Activated CD4-positive, alpha-beta T cell treated with anti-CD3 and anti-CD28 coated beads for 4 hours (primary cell): ENCODE measurements around the gene SMPDL3A.
A peak's percentile ranks its signal among the peaks of the same experiment; 100 is the strongest.

Experiments
- DNase-seq, 2 donors: peaks; one replicate each; pipeline ENCODE4 v3.0.0-alpha.2; 2020

Gene SMPDL3A

DNA sequence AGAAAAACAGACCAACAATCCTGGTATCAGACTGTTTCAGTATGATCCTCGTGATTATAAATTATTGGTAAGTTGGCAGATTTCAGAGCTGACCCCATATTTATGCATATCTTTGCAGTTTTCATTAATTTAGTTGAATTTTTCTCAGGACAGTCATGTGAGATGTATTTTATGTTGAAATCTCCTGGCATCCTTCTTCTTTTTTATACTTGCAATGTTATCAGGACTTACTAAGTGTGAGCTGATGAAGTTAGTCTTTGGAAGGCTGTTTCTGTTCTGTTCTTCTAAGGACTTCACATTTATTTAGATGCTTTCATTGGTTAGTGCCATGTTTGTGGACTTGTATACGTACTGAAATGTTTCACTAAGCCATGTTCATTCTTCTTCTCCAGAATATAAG lies 17.2 kb downstream of the SMPDL3A start:
- no peak for DNase-seq

DNA sequence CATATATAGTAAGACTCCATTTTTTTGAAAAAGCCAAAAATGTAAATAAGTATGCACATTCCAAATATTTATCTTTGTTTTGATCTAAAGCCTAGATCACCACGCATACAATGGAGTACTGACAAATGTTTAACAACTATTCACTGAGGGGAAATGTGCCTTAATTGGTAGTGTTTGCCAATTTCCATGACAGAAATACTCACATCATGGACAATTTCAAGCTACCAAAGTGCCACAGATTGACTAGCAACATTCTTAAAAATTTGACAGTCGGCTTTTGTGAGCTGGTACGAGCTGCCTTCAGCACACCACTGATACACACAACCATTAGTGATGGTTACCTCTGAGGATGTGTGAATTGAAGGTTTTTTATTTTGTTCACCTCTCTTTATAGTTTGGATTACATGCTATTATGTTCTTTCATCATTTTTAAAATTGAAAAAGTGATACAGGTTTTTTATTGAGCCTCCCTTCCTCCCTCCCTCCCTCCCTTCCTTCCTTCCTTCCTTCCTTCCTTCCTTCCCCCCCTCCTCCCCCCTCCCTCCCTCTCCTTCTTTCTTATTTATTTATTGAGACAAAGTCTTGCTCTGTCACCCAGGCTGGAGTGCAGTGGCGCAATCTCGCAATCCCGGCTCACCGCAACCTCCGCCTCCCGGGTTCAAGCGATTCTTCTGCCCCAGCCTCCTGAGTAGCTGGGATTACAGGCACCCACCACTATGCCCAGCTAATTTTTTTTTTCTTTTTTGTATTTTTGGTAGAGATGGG lies 19.2 kb downstream of the SMPDL3A start:
- DNase-seq = no peak

DNA sequence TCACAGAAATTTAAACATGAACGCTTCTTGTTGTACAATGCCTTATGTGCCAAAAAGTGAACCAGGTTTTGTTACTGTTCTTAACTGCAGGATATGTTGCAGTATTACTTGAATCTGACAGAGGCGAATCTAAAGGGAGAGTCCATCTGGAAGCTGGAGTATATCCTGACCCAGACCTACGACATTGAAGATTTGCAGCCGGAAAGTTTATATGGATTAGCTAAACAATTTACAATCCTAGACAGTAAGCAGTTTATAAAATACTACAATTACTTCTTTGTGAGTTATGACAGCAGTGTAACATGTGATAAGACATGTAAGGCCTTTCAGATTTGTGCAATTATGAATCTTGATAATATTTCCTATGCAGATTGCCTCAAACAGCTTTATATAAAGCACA lies 19.9 kb downstream of the SMPDL3A start:
- DNase-seq = no peak

DNA sequence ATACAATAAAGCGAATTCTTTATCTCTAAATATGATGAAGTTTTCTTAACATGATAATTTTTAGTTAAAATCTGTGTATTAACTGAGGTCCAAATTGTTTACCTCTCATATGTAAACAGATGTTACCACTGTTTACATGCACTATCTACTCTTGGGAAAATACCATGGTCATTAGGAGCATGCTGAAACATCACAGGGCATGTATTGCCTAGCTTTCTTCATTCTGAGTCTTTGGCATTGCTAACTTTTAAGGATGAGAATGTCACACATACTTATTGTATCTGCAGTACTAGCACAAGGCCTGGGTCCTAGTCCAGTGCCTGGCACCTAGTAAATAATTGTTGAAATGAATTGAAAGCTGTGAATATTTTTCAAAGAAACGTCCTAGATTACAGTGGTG lies 20.6 kb downstream of the SMPDL3A start:
- DNase-seq = no peak

DNA sequence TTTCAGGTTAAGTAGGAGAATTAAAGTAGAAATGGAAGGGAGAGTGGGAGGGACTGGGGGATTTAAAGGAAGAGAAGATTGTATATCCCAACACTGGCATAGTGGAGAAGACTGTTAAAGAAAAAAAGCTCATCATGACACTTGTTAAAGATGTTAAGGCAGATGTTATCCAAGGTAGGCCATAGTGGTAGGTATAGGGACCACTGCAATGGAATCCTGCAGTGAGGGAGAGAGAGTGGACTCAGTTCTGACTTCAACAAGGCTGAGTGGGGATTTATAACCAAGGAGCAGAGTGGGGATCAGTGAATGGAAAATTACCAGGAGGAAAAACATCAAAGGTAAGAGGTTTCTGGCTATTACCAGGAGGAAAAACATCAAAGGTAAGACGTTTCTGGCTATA lies 21.1 kb downstream of the SMPDL3A start:
- DNase-seq = no peak

DNA sequence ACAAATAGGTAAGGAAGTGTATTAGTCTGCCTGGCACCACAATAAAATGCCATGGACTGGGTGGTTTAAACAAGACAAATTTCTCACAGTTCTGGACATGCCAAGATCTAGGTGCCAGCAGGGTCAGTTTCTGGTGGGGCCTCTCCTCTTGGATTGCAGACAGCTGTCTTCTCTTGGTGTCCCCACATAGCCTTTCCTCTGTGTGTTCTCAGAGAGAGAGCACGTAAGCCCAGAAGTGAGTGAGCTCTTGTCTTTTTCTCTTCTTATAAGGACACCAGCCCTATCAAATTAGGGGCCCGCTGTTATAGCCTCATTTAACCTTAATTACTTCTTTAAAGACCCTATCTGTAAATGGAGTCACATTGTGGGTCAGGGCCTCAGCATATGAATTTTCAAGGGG lies 28.3 kb downstream of the SMPDL3A start:
- DNase-seq = no peak

DNA sequence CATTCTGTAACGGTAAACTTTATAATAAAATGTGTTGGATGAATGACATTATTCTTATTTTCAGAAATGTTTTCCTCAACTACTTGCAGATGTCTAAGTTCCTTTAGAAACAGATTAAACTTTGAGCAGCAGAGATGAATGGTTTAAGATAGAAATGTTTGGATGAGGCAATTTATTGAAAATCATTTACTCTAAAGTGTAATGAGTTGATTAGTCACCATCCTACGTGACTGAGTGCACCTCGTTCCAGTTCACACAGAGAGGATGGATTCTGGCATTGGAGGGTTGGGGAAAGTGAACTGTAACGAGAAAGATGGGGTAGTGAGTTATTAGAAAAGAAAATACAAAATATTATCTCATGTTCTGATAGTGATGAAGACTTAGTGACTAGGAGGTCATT lies 28.7 kb downstream of the SMPDL3A start:
- DNase-seq = no peak

DNA sequence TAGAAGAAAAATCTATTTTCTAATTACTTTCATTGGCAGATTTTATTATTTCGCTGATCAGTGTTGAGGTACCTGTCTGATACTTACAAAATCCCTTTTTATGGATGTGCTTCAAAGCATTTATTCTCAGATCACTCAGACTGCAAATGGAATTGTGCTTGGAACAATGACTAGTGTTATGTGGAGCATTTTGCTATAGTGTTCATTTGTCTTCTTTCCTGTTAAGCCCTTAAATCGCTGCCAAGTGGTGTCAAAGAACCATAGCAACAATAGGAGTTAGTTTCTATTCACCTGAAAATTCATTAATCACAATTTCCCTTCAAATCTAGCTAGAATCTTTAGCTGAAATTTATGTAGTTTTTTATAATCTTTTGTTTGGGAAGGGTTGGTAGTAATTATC lies 29.8 kb downstream of the SMPDL3A start:
- no peak for DNase-seq

DNA sequence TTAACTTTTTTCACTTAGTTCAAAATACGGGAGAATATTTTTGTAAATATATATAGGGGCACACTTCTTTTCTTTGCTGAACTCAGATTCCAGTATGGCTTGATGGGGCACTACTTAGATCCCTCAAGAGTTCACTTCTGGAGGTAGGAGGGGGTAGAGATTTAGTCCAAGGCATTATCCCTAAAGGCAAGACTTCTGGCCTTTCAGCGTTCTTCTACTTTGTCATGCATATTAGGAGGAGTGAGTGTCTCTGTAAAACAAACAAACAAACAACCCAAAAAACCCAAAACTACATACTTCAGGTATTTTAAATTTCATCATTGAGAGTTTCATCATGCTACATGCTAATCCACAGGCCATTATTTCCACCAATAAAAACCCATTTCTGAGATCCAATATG lies 32.0 kb downstream of the SMPDL3A start:
- no peak for DNase-seq

DNA sequence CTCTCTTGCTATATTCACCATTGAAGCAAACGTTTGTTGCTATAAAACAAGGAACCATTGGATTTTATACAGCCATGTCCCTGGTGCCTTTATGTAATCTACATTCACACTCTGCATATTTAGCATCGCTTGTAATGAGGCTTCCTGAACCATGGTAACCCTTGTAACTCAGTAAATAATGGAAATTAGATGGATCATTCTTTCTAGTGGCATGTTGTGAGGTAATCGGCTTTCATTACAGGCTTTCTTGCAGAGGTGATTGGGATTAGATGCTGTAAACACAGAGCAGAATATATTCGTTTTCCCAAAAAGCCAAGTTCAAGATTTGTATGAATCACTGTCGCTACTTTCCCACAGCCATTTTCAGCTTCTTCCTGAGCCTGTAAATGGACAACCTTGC lies 36.1 kb downstream of the SMPDL3A start:
- no peak for DNase-seq

DNA sequence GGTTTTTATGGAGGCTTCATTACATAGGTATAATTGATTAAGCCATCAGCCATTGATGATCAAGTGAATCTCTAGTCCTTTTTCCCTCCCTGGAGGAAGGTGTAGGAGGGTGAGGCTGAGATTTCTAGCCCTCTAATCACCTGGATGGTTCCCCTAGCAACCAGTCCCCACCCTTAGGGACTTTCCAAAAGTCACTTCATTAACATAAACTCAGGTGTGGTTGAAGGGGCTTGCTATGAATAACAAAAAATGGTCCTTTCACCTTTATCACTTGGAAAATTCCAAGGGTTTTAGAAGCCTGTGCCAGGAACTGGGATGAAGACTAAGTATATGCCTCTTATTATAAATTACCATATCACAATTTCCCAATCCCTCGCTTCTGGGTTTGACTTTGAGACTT lies 40.4 kb downstream of the SMPDL3A start:
- no peak for DNase-seq

DNA sequence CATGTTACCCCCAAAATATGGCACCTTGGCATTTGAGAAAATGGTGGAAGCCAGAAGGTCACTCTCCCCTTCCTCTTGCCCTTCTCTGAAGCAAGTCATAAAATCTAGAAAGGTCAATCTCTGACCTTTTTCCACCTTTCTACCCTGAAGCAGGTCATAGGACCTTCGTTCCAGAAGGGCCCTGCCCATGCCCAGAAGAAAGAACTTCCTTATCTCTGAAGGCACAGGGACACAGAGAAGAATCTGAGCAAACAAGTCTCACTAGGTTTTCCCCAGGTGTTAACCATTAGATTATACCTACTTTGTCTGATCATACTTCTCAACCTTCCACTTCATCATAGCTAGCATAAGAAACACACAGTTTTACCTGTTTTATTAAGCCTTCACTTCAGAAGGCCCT lies 42.5 kb downstream of the SMPDL3A start:
- DNase-seq = no peak

DNA sequence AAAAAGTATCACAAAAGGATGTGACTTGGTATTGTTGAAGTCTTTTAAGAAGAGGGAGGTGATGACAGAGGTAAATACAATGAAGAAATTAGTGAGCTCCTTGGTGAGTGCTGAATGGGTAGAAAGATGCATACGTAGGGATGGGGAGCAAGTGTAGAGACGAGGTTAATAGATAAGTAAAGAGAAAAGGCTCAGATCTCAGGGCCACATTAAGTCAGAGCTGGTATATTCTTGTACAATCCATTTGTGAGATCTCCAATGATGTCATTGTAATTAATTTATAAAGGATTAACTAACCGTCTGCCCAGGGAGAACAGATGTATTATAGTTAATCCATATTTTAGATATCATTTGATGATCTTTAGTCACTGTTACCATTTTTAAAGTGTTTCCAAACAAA lies 43.4 kb downstream of the SMPDL3A start:
- DNase-seq = no peak

DNA sequence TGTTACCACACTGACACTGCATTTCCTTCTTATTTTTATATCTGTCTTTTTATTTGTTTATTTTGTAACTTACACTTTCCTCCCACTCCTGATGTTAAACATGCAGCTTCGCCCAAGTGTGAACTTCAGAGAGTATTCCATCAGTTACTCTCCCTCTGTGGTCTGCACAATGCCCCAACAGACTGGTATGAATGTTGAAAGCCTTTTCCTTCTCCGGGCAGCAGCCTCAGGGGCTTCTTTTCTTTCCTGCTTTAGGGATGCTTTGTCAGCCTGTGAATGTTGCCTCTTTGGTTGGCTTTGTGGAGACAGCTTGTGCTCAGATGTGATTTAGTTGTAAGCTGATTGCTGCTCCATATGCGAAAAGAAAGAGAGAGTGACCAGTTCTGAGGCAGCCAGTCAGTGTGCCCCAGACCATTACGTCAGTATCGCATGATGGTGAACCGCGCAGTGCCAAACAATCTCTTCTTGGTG lies 44.0 kb downstream of the SMPDL3A start:
- DNase-seq = no peak

DNA sequence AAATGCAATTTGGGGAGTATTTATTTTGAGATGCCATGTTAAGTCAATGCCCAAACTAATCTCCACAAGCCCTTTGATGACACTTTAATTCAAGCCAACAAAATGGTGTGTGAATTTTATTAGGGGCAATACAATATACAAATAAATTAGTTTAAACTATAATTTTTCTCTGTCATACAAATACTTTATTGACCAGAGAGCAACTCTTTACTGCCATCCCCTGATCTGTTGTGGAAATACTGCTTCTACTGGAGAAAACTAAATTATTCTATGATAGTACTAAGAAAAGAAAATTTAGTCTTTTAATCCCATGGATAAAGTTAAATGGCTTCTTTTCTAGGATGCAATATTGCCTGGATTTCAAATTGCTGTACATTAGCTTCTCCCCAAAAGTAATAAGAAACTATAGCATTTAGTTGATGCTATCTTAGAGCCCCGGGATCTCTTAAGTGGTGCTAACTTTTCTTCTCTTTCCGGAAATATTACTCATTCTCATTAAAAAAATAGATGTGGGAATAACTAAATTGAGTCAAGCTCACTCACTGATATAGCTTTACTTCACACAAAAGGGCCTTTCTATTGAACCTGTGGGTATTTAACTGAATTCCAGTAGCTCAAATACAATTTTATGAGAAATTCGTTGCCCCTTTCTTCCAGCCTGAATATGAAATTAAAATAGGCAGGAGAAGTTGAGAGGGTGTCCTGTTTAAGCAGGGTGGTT lies 49.2 kb downstream of the SMPDL3A start:
- no peak for DNase-seq

DNA sequence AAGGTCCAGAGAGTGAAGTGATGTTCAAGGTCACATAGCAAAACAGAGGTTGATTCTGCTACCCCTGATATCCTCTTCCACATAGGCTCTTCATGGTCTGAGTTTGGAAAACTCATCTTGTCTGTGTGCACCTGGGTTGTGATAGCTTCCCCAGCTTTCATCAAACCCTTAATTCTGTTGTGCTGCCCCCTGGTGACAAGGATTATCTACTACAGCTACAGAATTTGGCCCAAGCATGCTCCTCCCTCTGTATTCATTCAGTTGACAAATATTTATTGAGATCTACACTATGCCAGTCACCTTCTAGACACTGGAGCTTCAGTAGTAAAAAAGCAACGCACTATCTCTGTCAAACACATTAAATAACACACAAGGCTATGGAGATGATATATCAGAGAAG lies 50.4 kb downstream of the SMPDL3A start:
- peak; percentile 4 to 45 for DNase-seq

DNA sequence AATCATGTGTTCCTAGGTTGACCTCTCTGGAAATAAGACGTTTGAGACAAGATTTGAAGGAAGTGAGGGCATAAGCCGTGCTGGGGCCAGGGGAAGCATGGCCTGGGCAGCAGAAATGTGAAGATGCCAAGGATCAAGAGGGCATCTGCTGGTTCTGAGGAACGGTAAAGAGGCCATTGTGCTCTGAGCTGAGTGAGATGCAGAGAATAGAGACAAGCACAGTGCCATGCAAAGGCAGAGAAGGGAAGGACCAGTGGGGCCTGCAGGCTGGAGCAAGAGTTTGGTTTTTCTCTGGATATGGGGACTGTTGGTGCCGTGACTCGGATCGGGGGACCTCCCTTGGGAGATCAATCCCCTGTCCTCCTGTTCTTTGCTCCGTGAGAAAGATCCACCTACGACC lies 50.8 kb downstream of the SMPDL3A start:
- no peak for DNase-seq

DNA sequence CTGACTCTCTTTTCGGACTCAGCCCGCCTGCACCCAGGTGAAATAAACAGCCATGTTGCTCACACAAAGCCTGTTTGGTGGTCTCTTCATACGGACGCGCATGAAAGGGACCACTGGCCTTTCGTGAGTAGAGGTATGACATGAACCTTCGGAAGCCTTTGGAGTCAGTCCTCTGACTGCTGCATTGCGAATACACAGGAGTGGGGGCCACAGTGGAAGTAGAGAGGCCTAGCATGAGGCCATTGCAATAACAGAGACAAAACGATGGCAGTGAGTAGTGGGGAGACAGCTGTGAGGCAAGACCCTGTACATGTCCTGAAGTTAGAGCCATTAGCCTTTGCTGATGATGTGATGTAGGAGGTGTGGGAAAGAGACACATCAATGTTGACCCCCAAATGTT lies 56.4 kb downstream of the SMPDL3A start:
- DNase-seq = no peak

DNA sequence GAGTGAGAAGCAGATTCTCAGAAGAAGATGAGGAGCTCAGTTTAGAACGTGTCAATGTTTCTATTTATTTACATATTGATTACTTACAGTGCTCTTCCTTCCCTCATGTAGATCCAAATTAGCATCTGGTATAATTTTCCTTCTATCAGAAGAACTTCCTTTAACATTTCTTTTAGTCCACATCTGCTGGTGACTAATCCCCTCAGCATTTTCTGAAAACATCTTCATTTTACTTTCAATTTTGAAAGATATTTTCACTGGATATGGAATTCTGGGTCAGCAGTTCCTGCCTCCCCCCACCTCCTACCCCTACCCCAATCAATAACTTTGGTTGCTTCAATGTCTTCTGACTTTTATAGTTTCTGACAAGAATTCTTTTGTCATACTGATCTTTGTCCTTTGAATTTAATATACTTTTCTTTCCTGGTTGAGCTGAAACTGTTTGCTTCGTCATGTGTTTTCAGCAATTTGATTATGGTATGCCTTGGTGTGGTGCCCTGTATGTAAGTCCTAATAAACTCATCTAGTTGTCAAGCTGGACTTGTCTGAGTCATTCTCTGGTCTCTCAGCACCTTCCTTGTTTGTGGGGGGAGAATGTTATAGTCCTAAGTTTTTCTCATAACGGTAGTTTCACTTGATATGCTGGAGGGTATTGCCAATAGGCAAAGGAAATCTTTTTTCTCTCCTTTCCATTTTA lies 57.0 kb downstream of the SMPDL3A start:
- DNase-seq = no peak

DNA sequence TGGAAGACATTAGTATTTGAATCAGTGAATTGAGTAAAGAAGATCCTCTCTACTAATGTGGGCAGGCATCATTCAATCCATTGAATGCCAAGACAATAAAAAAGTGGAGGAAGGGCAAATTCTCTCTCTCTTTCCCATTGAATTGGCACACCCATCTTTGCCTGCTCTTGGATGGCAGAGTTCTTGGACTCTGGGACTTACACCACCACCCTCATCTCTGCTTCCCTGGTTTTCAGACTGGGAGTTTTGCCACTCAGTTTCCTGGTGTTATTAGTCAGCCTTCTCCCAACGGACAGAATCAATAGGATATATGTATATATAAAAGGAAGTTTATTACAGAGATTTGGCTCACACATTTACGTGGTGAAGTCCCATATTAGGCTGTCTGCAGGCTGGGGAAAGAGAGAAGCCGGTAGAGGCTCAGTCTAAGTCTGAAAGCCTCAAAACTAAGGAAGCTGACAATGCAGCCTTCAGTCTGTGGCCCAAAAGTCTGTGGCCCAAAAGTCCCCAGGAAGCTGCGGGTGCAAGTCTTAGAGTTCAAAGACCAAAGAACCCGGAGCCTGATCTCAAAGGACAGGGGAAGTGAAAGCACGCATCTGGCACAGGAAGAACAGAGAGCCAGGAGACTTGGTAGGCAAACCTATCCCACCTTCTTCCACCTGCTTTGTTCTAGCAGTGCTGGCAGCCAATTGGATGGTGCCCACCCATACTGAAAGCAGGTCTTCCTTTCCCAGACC lies 64.4 kb downstream of the SMPDL3A start:
- DNase-seq = no peak
